ENCODE results near the gene CDH1.

The CDH1 gene

GRCh38 chr16:68732042-68732680 lies 4.9 kb upstream of the CDH1 start:
- no peak for FAIRE-seq

DNA sequence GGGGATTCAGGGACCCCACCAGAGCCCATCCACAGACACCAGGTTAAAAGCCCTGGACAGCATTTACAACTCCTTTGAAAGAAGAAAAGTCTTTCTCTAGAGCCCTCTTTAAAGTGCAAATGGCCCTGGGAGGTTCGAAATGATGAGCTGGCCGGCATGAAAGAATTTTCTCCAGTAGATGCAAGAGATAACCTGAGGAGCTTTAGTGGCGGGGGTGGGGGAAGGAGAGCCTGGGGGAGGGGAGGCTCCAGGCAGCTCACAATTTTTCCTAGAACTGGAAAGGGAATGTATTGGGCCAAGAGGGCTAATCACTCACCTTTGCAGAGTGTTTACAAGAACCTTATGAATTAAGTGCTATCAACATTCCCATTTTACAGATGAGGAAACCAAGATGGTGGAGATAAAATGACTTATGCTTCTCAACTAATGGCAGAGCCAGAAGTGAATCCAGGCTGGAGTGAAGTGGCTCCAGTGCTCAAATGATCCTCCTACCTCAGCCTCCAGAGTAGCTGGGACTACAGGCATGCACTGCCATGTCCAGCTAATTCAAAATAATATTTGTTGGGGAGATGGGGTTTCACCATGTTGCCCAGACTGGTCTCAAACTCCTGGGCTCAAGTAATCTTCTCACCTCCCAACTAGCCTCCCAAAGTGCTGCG lies 4.2 kb upstream of the CDH1 start:
- FAIRE-seq: no peak

- FAIRE-seq: no peak
Observed at GRCh38 chr16:68733570-68733969, 3.5 kb upstream of the CDH1 start.

GRCh38 chr16:68734782-68735181 lies 2.3 kb upstream of the CDH1 start:
- no peak for FAIRE-seq

GRCh38 chr16:68736561-68736960 lies 531 bp upstream of the CDH1 start:
- FAIRE-seq: no peak

GRCh38 chr16:68737730-68738629 lies 888 bp downstream of the CDH1 start:
- FAIRE-seq: no peak

DNA sequence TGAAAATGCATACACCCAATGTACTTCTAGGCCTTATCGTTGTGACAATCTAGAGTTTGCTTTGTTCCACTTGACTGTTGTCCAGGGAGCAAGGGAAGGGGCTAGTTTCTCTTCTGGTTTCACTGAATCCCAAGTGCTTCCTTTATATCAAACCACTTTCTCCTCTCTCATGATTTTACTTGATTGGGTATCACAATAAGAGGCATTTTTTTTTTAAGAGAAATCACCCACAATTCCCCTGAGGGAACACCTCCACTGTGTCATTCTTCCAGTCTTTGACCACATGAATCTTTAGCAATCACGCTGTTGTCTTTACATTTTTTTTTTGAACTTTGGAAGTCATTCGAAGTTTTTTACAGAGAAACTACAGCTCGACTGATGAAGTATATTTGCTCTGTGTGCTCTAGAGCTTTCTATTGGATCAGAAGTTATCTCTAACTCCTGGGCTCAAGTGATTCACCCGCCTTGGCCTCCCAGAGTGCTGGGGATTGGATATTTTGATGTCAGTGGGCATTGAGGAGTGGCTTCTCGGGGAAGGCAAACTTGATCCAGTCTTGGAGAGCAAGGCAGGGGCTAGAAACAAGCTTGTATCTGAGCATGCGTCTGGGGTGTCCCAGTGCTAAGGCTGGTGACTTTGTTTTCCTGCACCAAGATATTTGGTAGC lies 3.0 kb downstream of the CDH1 start:
- FAIRE-seq: no peak

- no peak for FAIRE-seq
Observed at GRCh38 chr16:68740628-68741346, 3.7 kb downstream of the CDH1 start.

- FAIRE-seq: no peak
Observed at GRCh38 chr16:68743664-68744063, 6.6 kb downstream of the CDH1 start.

GRCh38 chr16:68744744-68745280 lies 7.7 kb downstream of the CDH1 start:
- no peak for FAIRE-seq

DNA sequence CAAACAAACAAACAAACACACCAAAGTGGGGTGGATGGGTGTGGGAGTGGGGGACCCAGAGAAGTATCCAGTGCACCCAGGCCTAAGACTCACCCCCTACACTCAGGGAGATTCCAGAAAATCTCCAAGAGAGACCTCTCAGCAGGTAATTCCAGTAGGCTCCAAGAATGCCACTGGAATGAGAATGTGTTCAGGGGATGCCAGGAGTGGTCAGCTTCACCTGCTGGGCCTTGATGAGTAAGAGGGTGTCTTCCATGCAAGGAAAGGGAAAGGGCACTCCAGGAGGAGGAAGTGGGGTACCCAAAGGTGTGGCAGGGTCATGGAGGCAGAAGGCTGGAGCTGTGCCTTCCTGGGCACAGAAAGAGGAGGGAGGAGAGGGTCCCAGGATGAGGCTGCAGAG lies 9.9 kb downstream of the CDH1 start:
- FAIRE-seq: no peak

DNA sequence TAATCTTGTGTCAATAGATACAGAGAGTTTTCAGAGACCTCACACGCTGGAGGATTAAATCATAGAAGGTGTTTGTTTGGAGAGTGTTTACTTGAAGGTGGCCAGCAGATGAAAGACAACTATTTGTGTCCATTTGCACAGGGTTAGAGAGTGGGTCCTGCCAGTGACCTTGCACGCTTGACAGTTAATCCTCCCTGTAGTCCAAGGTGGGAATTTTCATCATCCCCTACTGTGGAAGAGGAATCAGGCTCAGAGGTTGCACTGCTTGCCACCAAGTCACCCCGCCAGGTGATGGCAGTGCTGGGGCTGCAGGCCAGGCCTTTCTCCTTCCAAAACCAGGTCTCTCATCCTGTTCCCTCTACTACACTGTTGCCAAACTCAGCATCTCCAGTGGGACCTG lies 12.3 kb downstream of the CDH1 start:
- no peak for FAIRE-seq

DNA sequence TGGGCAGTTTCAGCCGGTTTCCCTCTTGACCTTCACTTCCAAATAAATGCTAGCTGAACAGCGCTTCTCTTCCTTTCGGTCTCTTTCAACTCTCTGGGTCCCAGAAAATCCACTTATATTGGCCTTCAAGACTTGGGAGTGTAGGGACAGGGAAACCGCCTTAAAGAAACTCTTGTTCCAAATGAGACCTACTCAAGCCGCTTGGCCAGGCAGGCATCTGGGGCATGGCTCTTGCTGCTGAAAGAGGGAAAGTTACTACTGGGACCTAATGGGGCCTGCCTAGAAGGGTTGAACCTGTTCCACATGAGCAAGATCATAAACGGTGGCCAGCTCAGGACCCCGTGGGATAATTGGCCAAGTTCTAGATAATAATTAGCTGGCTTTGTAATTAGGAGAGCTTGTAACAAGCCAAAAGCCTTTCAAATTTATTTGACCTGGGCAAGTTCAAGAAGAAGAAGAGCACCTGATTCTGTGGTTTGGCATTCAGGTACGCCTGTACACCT lies 13.2 kb downstream of the CDH1 start:
- FAIRE-seq: no peak

GRCh38 chr16:68751160-68751559 lies 14.1 kb downstream of the CDH1 start:
- FAIRE-seq: no peak

DNA sequence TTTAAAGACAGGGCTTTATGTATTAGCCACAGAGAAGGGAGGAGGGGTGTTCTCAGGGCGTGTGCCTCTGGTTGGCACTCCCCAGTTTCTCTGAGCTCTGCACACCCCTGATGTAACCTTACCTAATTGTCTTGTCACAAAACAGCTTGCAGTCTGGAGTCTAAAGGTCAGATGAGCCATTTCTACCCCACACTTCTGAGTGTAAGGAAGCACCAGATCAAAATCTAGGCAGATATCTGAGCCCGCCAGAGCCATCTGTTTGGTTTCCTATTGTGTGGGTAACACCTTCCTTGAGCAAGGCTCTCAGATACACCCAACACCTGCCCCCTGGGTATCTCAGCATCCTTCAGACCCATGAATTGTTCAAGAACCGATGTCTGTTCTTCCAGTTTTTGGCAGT lies 15.5 kb downstream of the CDH1 start:
- FAIRE-seq: no peak

DNA sequence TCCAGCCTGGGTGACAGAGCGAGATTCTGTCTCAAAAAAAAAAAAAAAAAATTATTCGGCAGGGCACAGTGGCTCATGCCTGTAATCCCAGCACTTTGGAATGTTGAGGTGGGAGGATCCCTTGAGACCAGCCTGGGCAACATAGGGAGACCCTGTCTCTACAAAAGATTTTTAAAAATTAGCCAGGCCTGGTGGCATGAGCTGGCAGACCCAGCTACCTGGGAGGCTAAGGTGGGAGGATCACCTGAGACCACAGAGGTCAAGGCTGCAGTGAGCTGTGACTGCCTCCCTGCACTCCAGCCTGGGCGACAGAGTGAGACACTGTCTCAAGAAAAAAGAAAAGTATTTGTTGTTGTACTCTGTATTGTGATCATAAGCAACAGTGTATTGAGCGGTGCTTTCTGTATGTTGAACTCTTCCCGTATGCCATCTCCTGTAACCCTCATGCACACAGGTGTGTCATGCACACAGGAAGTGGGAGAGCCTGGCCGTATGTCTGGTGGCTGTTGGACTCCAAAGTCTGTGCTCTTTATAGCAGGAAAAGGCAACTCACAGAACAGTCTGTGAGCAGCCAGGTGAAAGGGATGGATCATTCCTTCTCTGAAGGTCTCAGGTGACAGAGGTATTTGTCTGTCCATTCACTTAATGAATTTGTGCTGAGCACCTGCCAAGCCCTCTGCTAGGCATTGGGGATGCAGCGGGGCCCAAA lies 17.1 kb downstream of the CDH1 start:
- FAIRE-seq: no peak

- FAIRE-seq: no peak
Observed at GRCh38 chr16:68756239-68756915, 19.3 kb downstream of the CDH1 start.

- no peak for FAIRE-seq
Observed at GRCh38 chr16:68757625-68757935, 20.5 kb downstream of the CDH1 start.

- FAIRE-seq: no peak
Observed at GRCh38 chr16:68759062-68759461, 22.0 kb downstream of the CDH1 start.

DNA sequence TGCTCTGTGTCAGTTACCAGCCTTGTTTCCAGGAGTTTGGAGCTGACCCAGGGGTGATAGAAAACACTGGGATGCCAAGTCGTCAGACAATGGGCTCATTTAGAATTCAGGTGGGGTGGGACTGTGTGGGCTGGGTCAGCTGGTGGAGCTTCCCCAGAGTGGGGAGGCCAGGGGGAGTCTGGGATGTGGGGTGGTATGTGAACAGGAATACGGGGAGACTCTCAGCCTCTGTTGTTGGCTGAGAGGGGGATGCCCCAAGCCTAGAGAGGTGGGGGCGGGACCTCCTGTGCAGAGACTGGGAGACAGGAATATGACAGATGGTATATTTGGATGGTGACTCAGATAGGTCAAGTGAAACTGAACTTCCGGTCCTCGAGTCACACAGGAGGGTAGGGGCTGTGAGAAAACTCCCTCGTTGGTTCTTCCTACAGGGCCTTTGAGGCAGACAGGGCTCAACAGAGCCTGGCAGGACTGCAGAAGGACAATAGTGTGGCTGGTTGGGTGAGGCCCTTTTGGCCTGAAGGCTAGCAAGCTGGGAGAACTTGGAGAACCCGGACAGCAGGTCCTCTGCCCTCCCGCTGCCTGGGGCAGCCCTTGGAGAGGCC lies 23.7 kb downstream of the CDH1 start:
- FAIRE-seq: no peak

All from endometrium (tissue), 2 donors.